ENCODE results near the gene RNF130. TPM values are rescaled to one million over a fixed set of nuclear protein-coding genes. Genes with fewer than 3 reads are reported as not detected.
A peak's percentile ranks its signal among the peaks of the same experiment; 100 is the strongest.

Gene RNF130
- total RNA-seq, 1 donor from 2014 or later, result 52.1 TPM

DNA sequence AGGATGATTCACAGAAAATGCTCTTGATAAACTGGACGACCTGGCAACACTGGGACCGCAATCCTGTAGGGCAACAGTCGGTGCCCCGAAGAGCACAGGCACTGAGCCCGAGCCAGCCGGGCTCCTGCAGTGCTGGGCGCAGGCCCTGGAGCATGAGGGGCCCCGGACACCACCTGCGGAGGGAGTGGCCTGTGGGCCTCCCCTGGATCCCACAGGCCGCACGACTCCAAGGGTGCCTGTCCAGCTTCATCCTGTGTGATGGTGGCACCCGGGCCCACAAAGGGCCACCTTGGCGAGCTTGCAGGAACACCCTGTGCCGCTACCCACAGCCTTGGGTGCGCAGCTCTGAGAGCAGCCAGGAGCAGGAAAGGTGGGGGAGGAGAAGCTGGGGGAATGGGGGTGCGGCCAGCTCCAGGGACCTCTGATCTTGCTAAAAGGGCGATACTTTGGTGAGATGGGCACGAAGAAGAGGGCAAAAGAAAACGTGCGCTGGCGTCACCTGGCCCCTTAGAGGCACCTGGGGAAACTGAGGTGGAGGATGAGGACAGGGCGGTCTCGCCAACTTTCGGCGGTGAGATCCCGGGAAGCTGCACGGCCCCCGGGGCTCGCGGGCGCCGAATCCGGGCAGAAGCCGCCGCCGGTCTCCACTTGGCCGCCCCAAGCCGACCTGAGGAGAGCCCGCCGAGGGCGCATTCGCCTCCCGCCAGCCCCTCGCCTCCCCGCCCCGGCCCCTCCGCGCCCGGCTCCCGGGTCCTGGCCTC lies 164.6 kb downstream of the RNF130 start:
- peaks cover 4% of the 10 kb centered on the region for H3K4me1 Mint-ChIP-seq (ENCODE audit: unreplicated experiment)
- H3K36me3 Mint-ChIP-seq, result peaks cover 14% of the 10 kb centered on the region
- H3K4me3 Mint-ChIP-seq, result peak overlapping the region; percentile 90
- TF ChIP-seq, protein P1, sequence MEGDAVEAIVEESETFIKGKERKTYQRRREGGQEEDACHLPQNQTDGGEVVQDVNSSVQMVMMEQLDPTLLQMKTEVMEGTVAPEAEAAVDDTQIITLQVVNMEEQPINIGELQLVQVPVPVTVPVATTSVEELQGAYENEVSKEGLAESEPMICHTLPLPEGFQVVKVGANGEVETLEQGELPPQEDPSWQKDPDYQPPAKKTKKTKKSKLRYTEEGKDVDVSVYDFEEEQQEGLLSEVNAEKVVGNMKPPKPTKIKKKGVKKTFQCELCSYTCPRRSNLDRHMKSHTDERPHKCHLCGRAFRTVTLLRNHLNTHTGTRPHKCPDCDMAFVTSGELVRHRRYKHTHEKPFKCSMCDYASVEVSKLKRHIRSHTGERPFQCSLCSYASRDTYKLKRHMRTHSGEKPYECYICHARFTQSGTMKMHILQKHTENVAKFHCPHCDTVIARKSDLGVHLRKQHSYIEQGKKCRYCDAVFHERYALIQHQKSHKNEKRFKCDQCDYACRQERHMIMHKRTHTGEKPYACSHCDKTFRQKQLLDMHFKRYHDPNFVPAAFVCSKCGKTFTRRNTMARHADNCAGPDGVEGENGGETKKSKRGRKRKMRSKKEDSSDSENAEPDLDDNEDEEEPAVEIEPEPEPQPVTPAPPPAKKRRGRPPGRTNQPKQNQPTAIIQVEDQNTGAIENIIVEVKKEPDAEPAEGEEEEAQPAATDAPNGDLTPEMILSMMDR (conservative IDR thresholded peaks at IDR 0.05), result no peak
- DNase-seq (ENCODE audit: extremely low spot score, unreplicated experiment), result no peak
- peak overlapping the region; percentile 79 for H3K27ac Mint-ChIP-seq
- no peaks in the 10 kb centered on the region for H3K27me3 Mint-ChIP-seq
- H3K9me3 Mint-ChIP-seq, result no peaks in the 10 kb centered on the region

DNA sequence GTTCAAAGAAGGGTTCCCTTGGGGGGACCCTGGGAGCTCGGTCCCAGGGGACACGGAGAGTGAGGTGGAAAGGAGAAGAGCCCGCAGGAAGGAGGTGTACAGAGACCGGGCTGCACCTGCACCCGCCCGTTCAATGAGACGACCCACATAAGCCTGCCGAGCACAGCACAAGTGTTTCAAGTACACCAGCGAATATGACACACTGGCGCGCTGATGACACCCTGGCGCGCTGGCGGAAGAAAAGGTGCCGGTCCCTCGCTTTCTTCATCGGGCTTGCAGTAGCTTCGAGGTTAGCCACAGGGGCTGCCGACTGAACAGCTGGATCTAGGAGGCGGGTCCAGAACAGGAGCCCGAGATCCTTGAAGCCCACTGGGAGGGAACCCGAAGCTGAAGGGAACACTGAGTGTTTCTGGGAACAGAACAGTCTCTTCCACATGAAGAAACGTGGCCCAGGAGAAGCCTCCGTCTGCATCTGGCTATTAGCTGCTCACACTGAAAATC lies 165.2 kb downstream of the RNF130 start:
- DNase-seq (ENCODE audit: extremely low spot score, unreplicated experiment), result no peak
- no peak overlapping the region for H3K27ac Mint-ChIP-seq
- peaks cover 14% of the 10 kb centered on the region for H3K36me3 Mint-ChIP-seq
- TF ChIP-seq, protein P1 (conservative IDR thresholded peaks at IDR 0.05), result no peak
- H3K4me3 Mint-ChIP-seq, result peak overlapping the region; percentile 90
- no peaks in the 10 kb centered on the region for H3K27me3 Mint-ChIP-seq
- H3K9me3 Mint-ChIP-seq, result no peaks in the 10 kb centered on the region
- H3K4me1 Mint-ChIP-seq (ENCODE audit: unreplicated experiment), result peaks cover 4% of the 10 kb centered on the region

GRCh38 chr5:179905161-179905560 lies 166.4 kb downstream of the RNF130 start:
- H3K4me1 Mint-ChIP-seq (ENCODE audit: unreplicated experiment), result peaks cover 4% of the 10 kb centered on the region
- H3K36me3 Mint-ChIP-seq, result peaks cover 14% of the 10 kb centered on the region
- no peak overlapping the region for H3K27ac Mint-ChIP-seq
- no peak for DNase-seq (ENCODE audit: extremely low spot score, unreplicated experiment)
- H3K4me3 Mint-ChIP-seq, result peak overlapping the region; percentile 40
- TF ChIP-seq, protein P1 (conservative IDR thresholded peaks at IDR 0.05), result no peak
- no peaks in the 10 kb centered on the region for H3K27me3 Mint-ChIP-seq
- H3K9me3 Mint-ChIP-seq, result no peaks in the 10 kb centered on the region

Small RNA genes within 50 kb of the gene (microRNA-seq; reads per million reads assigned to microRNA genes)
- 181 reads per million, percentile 67 among the genes with 10 or more reads in this experiment for gene MIR340

Other genes starting within 250 kb of the RNF130 start
- 31.1 and 47.6 TPM in 2 replicates for gene MRNIP, start 212.9 kb downstream of the RNF130 start, total RNA-seq (ENCODE audit: low replicate concordance)
- gene TBC1D9B, start 163.9 kb downstream of the RNF130 start, total RNA-seq (ENCODE audit: low replicate concordance), result 105 and 114 TPM in 2 replicates
- 0.36 and 0.77 TPM in 2 replicates for gene RASGEF1C, start 137.5 kb upstream of the RNF130 start, total RNA-seq (ENCODE audit: low replicate concordance)
- gene MAPK9, start 220.3 kb upstream of the RNF130 start, total RNA-seq (ENCODE audit: low replicate concordance), result 34.4 and 35.2 TPM in 2 replicates